CD4-positive, alpha-beta T cell (primary cell): ENCODE data around the gene TSR1. TPM values are rescaled to one million over a fixed set of nuclear protein-coding genes. Genes with fewer than 3 reads are reported as not detected.
A peak's percentile ranks its signal among the peaks of the same experiment; 100 is the strongest.

Source experiments
- ATAC-seq: fragments of 200-7000 bp; cut with Tn5 transposase; one replicate; pipeline ENCODE4 v1.10.0; 2022; ENCODE audit warnings: mild to moderate bottlenecking; ENCODE audit not compliant: poor library complexity
- CTCF ChIA-PET: fragments of 350-600 bp; sonication (Branson Sonifier 250); formaldehyde crosslinking; loops from one replicate; lab custom pipeline; 2021; ENCODE audit warnings: antibody characterized with exemption, inconsistent platforms; lab: Charles Lee
- POLR2A ChIA-PET: fragments of 350-600 bp; sonication (Branson Sonifier 250); formaldehyde crosslinking; loops from one replicate; lab custom pipeline; 2021; ENCODE audit warnings: antibody characterized with exemption, inconsistent platforms; lab: Charles Lee
- DNase-seq, 14 experiments: peaks; one replicate each; pipeline ENCODE4 v3.0.0-alpha.2; 2013 to 2020; ENCODE audit warnings: mixed read lengths in 2 of 14
- H3K27ac ChIP-seq, 2 donors: one replicate each; pipeline versions ENCODE4 v1.5.1 to v1.7.0; 2013; ENCODE audit warnings: low read length in 2 of 2, low read depth in 1 of 2, mild to moderate bottlenecking in 1 of 2
- H3K27me3 ChIP-seq, 2 experiments: 1 replicate in 1 of 2; 2 replicates in 1 of 2; pipeline versions ENCODE4 v1.6.1 to v1.7.0; 2013; ENCODE audit warnings: low read length in 2 of 2, control low read depth in 1 of 2, mild to moderate bottlenecking in 1 of 2, moderate library complexity in 1 of 2; ENCODE audit not compliant: insufficient read depth in 2 of 2, control insufficient read depth in 1 of 2
- H3K36me3 ChIP-seq: one replicate; pipeline ENCODE4 v1.6.1; 2013; ENCODE audit warnings: low read length, control low read depth; ENCODE audit not compliant: insufficient read depth
- H3K4me1 ChIP-seq: one replicate; pipeline ENCODE4 v1.6.1; 2013; ENCODE audit warnings: low read length, control low read depth; ENCODE audit not compliant: insufficient read depth
- H3K4me3 ChIP-seq: one replicate; pipeline ENCODE4 v1.5.1; 2013; ENCODE audit warnings: mild to moderate bottlenecking, low read length, moderate library complexity
- H3K9me3 ChIP-seq, 2 experiments: 1 replicate in 1 of 2; 2 replicates in 1 of 2; pipeline versions ENCODE4 v1.6.1 to v1.7.0; 2013; ENCODE audit warnings: low read length in 2 of 2, mild to moderate bottlenecking in 2 of 2, control low read depth in 1 of 2, moderate library complexity in 1 of 2; ENCODE audit not compliant: control insufficient read depth in 1 of 2, insufficient read depth in 1 of 2
- H3K27ac Mint-ChIP-seq: one replicate; pipeline ENCODE4 v1.8.0; 2020; ENCODE audit warnings: mixed read lengths
- H3K27me3 Mint-ChIP-seq: one replicate; pipeline ENCODE4 v1.8.0; 2021; ENCODE audit warnings: mixed read lengths
- H3K36me3 Mint-ChIP-seq: one replicate; pipeline ENCODE4 v1.8.0; 2021; ENCODE audit warnings: low read depth, mixed read lengths
- H3K4me1 Mint-ChIP-seq: one replicate; pipeline ENCODE4 v1.8.0; 2021; ENCODE audit warnings: low read depth, mixed read lengths
- H3K4me3 Mint-ChIP-seq: one replicate; pipeline ENCODE4 v1.8.0; 2020; ENCODE audit warnings: mild to moderate bottlenecking, mixed read lengths
- H3K9me3 Mint-ChIP-seq: one replicate; pipeline ENCODE4 v1.8.0; 2020; ENCODE audit warnings: mixed read lengths
- CTCF ChIP-seq: fragments of 200-600 bp; IDR thresholded peaks from one replicate; pipeline ENCODE4 v1.8.0; 2022; ENCODE audit warnings: antibody characterized with exemption, mild to moderate bottlenecking
- intact Hi-C, 2 experiments: fragments of 100-400 bp; cut with DNase I in 1 of 2; cut with micrococcal nuclease in 1 of 2; formaldehyde crosslinking; loops; one replicate each; pipeline versions ENCODE4 v1.15.1 to v1.9.0; 2023 to 2025; cut with DNase I, micrococcal nuclease
- total RNA-seq, 174 experiments: library from RNA in 2 of 174; stranded (reverse) in 2 of 174; gene quantifications; one replicate each; pipeline ENCODE4 v1.2.3 and lab custom pipeline; 2021 to 2026

Gene TSR1
- total RNA-seq, 2 experiments from 2014 or later = 29.6 to 31.9 TPM

- no peaks in the 10 kb centered on the region for H3K36me3 ChIP-seq
- intact Hi-C loops = no loop called here
- no peak for DNase-seq
Observed at GRCh38 chr17:2351269-2351668, 15.0 kb upstream of the TSR1 start.

GRCh38 chr17:2347805-2348685 lies 11.8 kb upstream of the TSR1 start:
- Histone ChIP-seq H3K4me3 (no peak overlapping the region), H3K27me3 (no peaks in the 10 kb centered on the region), H3K4me1 (peaks cover 9% of the 10 kb centered on the region), H3K27ac (no peak overlapping the region), H3K9me3 (no peaks in the 10 kb centered on the region), H3K36me3 (peaks cover 24% of the 10 kb centered on the region)
- Mint-ChIP-seq H3K36me3 (peaks cover 26% of the 10 kb centered on the region), H3K27me3 (no peaks in the 10 kb centered on the region), H3K4me1 (peaks cover 7% of the 10 kb centered on the region), H3K9me3 (no peaks in the 10 kb centered on the region), H3K4me3 (no peak overlapping the region), H3K27ac (no peak overlapping the region)
- no peak for ATAC-seq
- no peak for DNase-seq
- POLR2A ChIA-PET = interaction anchor here (2.6 kb wide), 1 partner anchor 11 kb away, joined by 11 read pairs; the partner anchor contains the start of genes SGSM2 and TSR1
- no peak for TF ChIP-seq CTCF
- CTCF ChIA-PET = no interaction called here
- intact Hi-C loops = no loop called here

More at GRCh38 chr17:2351269-2351668, 15.0 kb upstream of the TSR1 start:
- Histone ChIP-seq H3K9me3 (no peaks in the 10 kb centered on the region), H3K27ac (no peak overlapping the region), H3K4me1 (peaks cover 20% of the 10 kb centered on the region), H3K27me3 (no peaks in the 10 kb centered on the region), H3K4me3 (no peak overlapping the region)
- POLR2A ChIA-PET = interaction anchor here (3.0 kb wide), 1 partner anchor 13 kb away, joined by 48 read pairs; the partner anchor contains the start of genes SGSM2 and TSR1
- H3K4me1 Mint-ChIP-seq = peaks cover 18% of the 10 kb centered on the region
- H3K4me3 Mint-ChIP-seq = no peak overlapping the region
- ATAC-seq = no peak
- CTCF ChIA-PET = no interaction called here
- no peaks in the 10 kb centered on the region for H3K27me3 Mint-ChIP-seq
- H3K27ac Mint-ChIP-seq = peak overlapping the region; percentile 24
- no peak for TF ChIP-seq CTCF
- peaks cover 3% of the 10 kb centered on the region for H3K36me3 Mint-ChIP-seq
- H3K9me3 Mint-ChIP-seq = no peaks in the 10 kb centered on the region

- Mint-ChIP-seq H3K36me3 (peaks cover 35% of the 10 kb centered on the region), H3K4me3 (no peak overlapping the region), H3K9me3 (no peaks in the 10 kb centered on the region), H3K27me3 (no peaks in the 10 kb centered on the region), H3K27ac (no peak overlapping the region), H3K4me1 (peaks cover 6% of the 10 kb centered on the region)
- intact Hi-C loops = no loop called here
- H3K27ac ChIP-seq = no peak overlapping the region
- H3K9me3 ChIP-seq = no peaks in the 10 kb centered on the region
- no peak for ATAC-seq
- no peak for DNase-seq
- no peaks in the 10 kb centered on the region for H3K27me3 ChIP-seq
- peaks cover 29% of the 10 kb centered on the region for H3K36me3 ChIP-seq
- H3K4me3 ChIP-seq = no peak overlapping the region
- ChIA-PET CTCF (no interaction called here), POLR2A (interaction anchor here (1.0 kb wide), 1 partner anchor 10 kb away, joined by 3 read pairs; the partner anchor contains the start of gene TSR1)
- peaks cover 8% of the 10 kb centered on the region for H3K4me1 ChIP-seq
- TF ChIP-seq CTCF = no peak
Observed at GRCh38 chr17:2346475-2346874, 10.2 kb upstream of the TSR1 start.
